CD4-positive, CD25-positive, alpha-beta regulatory T cell (primary cell): ENCODE data around the gene NSMCE1. TPM values are rescaled to one million over a fixed set of nuclear protein-coding genes. Genes with fewer than 3 reads are reported as not detected.
A peak's percentile ranks its signal among the peaks of the same experiment; 100 is the strongest.

Experiments used
- ATAC-seq, 2 donors: fragments of 150-1000 bp; cut with Tn5 transposase; one replicate each; pipeline ENCODE4 v1.10.0; 2021; ENCODE audit warnings: low read depth in 2 of 2, moderate number of reproducible peaks in 2 of 2, moderate library complexity in 1 of 2
- DNase-seq, 3 donors: peaks; one replicate each; pipeline versions ENCODE4 v3.0.0 to v3.0.0-alpha.2; 2012 to 2022; ENCODE audit warnings: mixed read lengths in 1 of 3
- H3K27ac ChIP-seq: one replicate; pipeline ENCODE4 v1.7.0; 2013; ENCODE audit warnings: mild to moderate bottlenecking, low read length; ENCODE audit not compliant: insufficient read depth, poor library complexity, severe bottlenecking
- H3K27me3 ChIP-seq: one replicate; pipeline ENCODE4 v1.7.0; 2013; ENCODE audit warnings: low read length; ENCODE audit not compliant: control insufficient read depth, insufficient read depth
- H3K36me3 ChIP-seq: one replicate; pipeline ENCODE4 v1.7.0; 2013; ENCODE audit warnings: mild to moderate bottlenecking, low read length, moderate library complexity; ENCODE audit not compliant: control insufficient read depth, insufficient read depth
- H3K4me1 ChIP-seq: 2 replicates; pipeline ENCODE4 v1.7.0; 2013; ENCODE audit warnings: mild to moderate bottlenecking, low read length; ENCODE audit not compliant: insufficient read depth, control insufficient read depth, poor library complexity, severe bottlenecking
- H3K4me3 ChIP-seq: one replicate; pipeline ENCODE4 v1.7.0; 2013; ENCODE audit warnings: low read depth, mild to moderate bottlenecking, low read length, moderate library complexity
- H3K9me3 ChIP-seq, 2 experiments: 1 replicate in 1 of 2; 2 replicates in 1 of 2; pipeline ENCODE4 v1.7.0; 2013; ENCODE audit warnings: low read length in 2 of 2, mild to moderate bottlenecking in 1 of 2, moderate library complexity in 1 of 2; ENCODE audit not compliant: control insufficient read depth in 2 of 2
- H3K27ac Mint-ChIP-seq, 3 donors: one replicate each; pipeline ENCODE4 v1.8.0; 2020 to 2022; ENCODE audit warnings: mild to moderate bottlenecking in 3 of 3, mixed read lengths in 3 of 3, moderate library complexity in 2 of 3
- H3K27me3 Mint-ChIP-seq: one replicate; pipeline ENCODE4 v1.8.0; 2022; ENCODE audit warnings: mild to moderate bottlenecking, mixed read lengths
- H3K36me3 Mint-ChIP-seq: one replicate; pipeline ENCODE4 v1.8.0; 2020; ENCODE audit warnings: mixed read lengths
- H3K4me1 Mint-ChIP-seq, 4 donors: one replicate each; pipeline ENCODE4 v1.8.0; 2020 to 2022; ENCODE audit warnings: mixed read lengths in 4 of 4, mild to moderate bottlenecking in 1 of 4
- H3K4me3 Mint-ChIP-seq, 4 donors: one replicate each; pipeline ENCODE4 v1.8.0; 2020 to 2022; ENCODE audit warnings: mild to moderate bottlenecking in 4 of 4, mixed read lengths in 4 of 4, moderate library complexity in 3 of 4
- H3K9me3 Mint-ChIP-seq, 7 donors: one replicate each; pipeline ENCODE4 v1.8.0; 2020 to 2022; ENCODE audit warnings: mixed read lengths in 7 of 7, mild to moderate bottlenecking in 3 of 7, moderate library complexity in 2 of 7
- polyA plus RNA-seq, 4 donors: library from polyadenylated mRNA; unstranded; fragments of 300-500 nt; fragmentation: Illumina TruSeq; gene quantifications; one replicate each; pipeline ENCODE4 v1.2.3, GENCODE V29; 2021
- total RNA-seq: library from RNA; stranded (reverse); gene quantifications from one replicate; pipeline ENCODE4 v1.2.3, GENCODE V29; 2022

The NSMCE1 gene
- total and polyA plus RNA-seq, 5 donors from 2014 or later: 40.0 to 156 (median 131) TPM

DNA sequence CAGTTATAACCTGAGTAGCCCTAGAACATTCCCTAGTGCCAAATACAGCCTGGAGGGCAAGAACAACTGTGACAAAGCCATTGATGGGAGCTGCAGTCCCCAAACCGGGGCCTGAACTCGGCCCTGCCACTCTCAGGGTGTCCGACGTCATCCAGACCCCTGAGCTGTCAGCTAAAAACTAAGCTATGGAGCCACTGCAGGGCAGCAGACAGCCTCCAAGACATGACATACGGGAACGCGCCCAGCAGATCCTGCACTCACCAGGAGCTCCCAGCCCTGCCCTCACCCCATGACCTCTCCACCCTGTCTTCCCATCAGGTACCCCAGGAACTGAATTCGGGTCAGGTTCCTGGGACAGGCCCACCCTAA is 36.9 kb downstream of the NSMCE1 start:
- DNase-seq (no peak), ATAC-seq (no peak)
- H3K27ac Mint-ChIP-seq: peak overlapping the region; percentile 92 to 98 (median 97)
- peaks cover 16 to 86% (median 43%) of the 10 kb centered on the region in 4 donors for H3K4me1 Mint-ChIP-seq
- H3K4me3 Mint-ChIP-seq: peak overlapping the region in 3 of 4 donors; percentile 66 to 87 (median 77)
- Histone ChIP-seq H3K27me3 (no peaks in the 10 kb centered on the region), H3K36me3 (no peaks in the 10 kb centered on the region), H3K9me3 (no peaks in the 10 kb centered on the region), H3K27ac (peak overlapping the region; percentile 93), H3K4me3 (no peak overlapping the region), H3K4me1 (peaks cover 70% of the 10 kb centered on the region)
- H3K9me3 Mint-ChIP-seq: no peaks in the 10 kb centered on the region
- H3K36me3 Mint-ChIP-seq: peaks cover 12% of the 10 kb centered on the region
- H3K27me3 Mint-ChIP-seq: no peaks in the 10 kb centered on the region

DNA sequence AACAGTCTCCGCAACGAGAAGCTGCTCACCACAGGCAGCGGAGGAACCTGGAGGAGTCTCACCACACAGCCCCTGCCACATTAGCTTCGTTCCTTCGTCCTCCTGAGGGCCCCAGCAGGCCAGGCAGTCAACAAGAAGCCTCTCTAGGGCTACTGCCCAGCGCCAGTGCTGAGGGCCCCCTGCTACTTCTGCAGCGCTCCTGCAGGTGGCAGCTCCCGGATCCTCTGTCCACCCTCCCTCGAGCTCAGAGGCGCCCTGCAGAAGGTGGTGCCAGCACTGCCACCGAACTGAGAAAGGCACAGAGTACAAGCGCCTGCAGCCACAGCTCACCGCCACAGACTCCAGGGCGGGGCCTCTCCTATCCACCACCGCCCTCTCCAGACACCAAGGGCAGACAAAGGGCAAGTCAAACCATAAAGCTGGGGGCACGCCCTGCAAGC is 38.0 kb downstream of the NSMCE1 start:
- peaks cover 17% of the 10 kb centered on the region for H3K36me3 Mint-ChIP-seq
- Histone ChIP-seq H3K27ac (peak overlapping the region; percentile 52), H3K27me3 (no peaks in the 10 kb centered on the region), H3K9me3 (no peaks in the 10 kb centered on the region), H3K4me1 (peaks cover 59% of the 10 kb centered on the region), H3K36me3 (no peaks in the 10 kb centered on the region), H3K4me3 (peak overlapping the region; percentile 65)
- peak overlapping the region; percentile 72 to 88 (median 82) for H3K4me3 Mint-ChIP-seq
- peak overlapping the region; percentile 92 to 97 (median 96) for H3K27ac Mint-ChIP-seq
- peak; percentile 79 to 80 for ATAC-seq
- peak; percentile 54 to 95 (median 74) for DNase-seq
- H3K9me3 Mint-ChIP-seq: no peaks in the 10 kb centered on the region
- no peaks in the 10 kb centered on the region for H3K27me3 Mint-ChIP-seq
- H3K4me1 Mint-ChIP-seq: peaks cover 15 to 83% (median 39%) of the 10 kb centered on the region in 4 donors

DNA sequence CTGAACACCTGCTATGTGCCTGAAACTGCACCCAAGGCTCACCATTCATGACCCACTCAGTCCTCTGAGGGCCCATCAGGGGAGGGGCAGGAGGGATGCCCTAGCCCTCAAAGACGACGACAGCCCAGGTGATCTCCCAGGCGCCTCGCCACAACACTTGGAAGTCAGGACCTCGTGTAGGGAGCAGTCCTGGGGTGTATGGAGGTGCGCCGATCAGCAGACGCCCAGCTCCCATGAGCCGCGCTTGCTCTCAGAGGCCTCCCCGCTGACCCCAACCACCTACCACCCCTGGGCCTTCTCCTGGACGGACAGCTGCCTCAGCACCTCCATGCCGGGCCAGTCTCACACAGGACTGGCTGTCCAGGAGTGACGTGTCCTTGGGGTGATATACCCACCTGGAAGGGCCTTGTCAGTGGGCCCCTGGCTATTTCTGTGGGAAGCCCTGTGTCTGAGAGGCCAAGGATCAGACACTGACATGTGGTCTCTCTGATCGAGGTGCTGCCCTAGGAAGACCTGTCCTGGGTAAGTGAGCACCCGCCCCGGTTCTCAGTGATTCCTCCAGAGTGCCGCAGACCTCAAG is 38.6 kb downstream of the NSMCE1 start:
- H3K4me3 Mint-ChIP-seq: peak overlapping the region in 3 of 4 donors; percentile 78 to 88 (median 87)
- no peaks in the 10 kb centered on the region for H3K27me3 Mint-ChIP-seq
- no peaks in the 10 kb centered on the region for H3K27me3 ChIP-seq
- peaks cover 9 to 78% (median 34%) of the 10 kb centered on the region in 4 donors for H3K4me1 Mint-ChIP-seq
- H3K4me1 ChIP-seq: peaks cover 53% of the 10 kb centered on the region
- no peaks in the 10 kb centered on the region for H3K36me3 ChIP-seq
- H3K27ac Mint-ChIP-seq: peak overlapping the region; percentile 92 to 96 (median 92)
- no peaks in the 10 kb centered on the region for H3K9me3 ChIP-seq
- no peak for ATAC-seq
- peaks cover 15% of the 10 kb centered on the region for H3K36me3 Mint-ChIP-seq
- peak overlapping the region; percentile 37 for H3K4me3 ChIP-seq
- peak overlapping the region; percentile 52 for H3K27ac ChIP-seq
- H3K9me3 Mint-ChIP-seq: no peaks in the 10 kb centered on the region
- DNase-seq: no peak

DNA sequence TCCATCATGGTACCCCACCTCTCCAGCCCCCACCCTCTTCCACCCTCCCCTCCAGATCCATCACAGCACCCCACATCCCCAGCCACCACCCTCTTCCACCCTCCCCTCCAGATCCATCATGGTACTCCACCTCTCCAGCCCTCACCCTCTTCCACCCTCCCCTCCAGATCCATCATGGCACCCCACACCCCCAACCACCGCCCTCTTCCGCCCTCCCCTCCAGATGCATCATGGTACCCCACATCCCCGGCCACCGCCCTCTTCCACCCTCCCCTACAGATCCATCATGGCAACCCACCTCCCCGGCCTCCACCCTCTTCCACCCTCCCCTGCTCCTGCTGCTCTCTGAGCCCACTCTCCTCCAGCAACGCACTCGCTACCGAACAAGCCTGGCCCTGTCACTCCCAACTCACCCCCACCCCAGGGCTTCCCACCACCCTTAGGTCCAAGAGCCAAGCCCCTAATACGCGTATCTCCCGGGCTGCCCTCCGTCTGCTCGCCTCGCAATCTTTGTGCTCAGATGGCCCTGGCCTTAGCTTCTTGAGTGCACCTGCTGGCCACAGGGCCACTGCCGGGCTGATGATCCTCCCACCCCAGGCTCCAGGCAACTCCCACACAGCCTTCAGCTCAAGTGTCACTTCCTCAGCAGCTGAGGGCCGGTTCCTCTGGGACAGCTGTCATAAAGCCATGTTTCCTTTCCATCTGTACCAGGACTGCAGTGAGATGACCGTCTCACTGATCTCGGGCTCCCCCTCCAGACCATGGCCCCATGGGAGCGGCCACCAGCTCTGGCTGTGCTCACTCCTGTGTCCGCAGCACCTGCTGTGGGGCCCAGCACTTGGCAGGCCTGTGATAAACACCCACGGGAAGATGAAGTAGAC is 39.7 kb downstream of the NSMCE1 start:
- peak overlapping the region in 1 of 4 donors; percentile 32 for H3K4me3 Mint-ChIP-seq
- H3K4me3 ChIP-seq: no peak overlapping the region
- H3K27me3 Mint-ChIP-seq: no peaks in the 10 kb centered on the region
- H3K36me3 Mint-ChIP-seq: peaks cover 15% of the 10 kb centered on the region
- peaks cover 6 to 70% (median 27%) of the 10 kb centered on the region in 4 donors for H3K4me1 Mint-ChIP-seq
- no peaks in the 10 kb centered on the region for H3K27me3 ChIP-seq
- H3K4me1 ChIP-seq: peaks cover 42% of the 10 kb centered on the region
- H3K27ac ChIP-seq: no peak overlapping the region
- peak overlapping the region in 2 of 3 donors; percentile 67 to 92 for H3K27ac Mint-ChIP-seq
- H3K36me3 ChIP-seq: no peaks in the 10 kb centered on the region
- H3K9me3 ChIP-seq: no peaks in the 10 kb centered on the region
- DNase-seq (no peak), ATAC-seq (no peak)
- peaks cover 0 to 1% (median 0%) of the 10 kb centered on the region in 7 donors for H3K9me3 Mint-ChIP-seq

DNA sequence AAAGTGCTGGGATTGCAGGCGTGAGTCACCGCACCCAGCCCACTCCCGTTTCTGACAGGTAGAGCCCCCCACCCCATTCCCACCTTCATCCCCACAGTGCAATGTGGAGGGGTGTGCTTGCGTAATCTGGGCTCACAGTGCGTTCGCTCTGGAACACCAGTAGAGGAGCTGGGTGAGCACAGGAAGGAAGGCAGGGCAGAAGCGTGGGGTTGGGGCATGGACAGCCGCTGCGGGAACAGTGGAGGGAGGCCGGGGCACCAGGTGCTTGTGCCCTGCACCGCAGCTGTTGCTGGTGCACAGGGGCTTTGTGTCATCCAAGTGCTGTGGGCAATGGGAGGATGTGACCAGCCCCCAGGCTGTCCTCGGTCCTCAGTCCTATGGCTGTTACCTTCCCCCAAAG is 40.5 kb downstream of the NSMCE1 start:
- H3K27me3 Mint-ChIP-seq: no peaks in the 10 kb centered on the region
- no peak overlapping the region for H3K4me3 Mint-ChIP-seq
- no peak overlapping the region for H3K4me3 ChIP-seq
- ATAC-seq (no peak), DNase-seq (no peak)
- H3K27ac ChIP-seq: no peak overlapping the region
- no peaks in the 10 kb centered on the region for H3K9me3 ChIP-seq
- H3K4me1 Mint-ChIP-seq: peaks cover 6 to 62% (median 24%) of the 10 kb centered on the region in 4 donors
- no peaks in the 10 kb centered on the region for H3K36me3 ChIP-seq
- peaks cover 16% of the 10 kb centered on the region for H3K36me3 Mint-ChIP-seq
- H3K27ac Mint-ChIP-seq: no peak overlapping the region
- no peaks in the 10 kb centered on the region for H3K27me3 ChIP-seq
- H3K4me1 ChIP-seq: peaks cover 34% of the 10 kb centered on the region
- H3K9me3 Mint-ChIP-seq: peaks cover 0 to 1% (median 0%) of the 10 kb centered on the region in 7 donors

DNA sequence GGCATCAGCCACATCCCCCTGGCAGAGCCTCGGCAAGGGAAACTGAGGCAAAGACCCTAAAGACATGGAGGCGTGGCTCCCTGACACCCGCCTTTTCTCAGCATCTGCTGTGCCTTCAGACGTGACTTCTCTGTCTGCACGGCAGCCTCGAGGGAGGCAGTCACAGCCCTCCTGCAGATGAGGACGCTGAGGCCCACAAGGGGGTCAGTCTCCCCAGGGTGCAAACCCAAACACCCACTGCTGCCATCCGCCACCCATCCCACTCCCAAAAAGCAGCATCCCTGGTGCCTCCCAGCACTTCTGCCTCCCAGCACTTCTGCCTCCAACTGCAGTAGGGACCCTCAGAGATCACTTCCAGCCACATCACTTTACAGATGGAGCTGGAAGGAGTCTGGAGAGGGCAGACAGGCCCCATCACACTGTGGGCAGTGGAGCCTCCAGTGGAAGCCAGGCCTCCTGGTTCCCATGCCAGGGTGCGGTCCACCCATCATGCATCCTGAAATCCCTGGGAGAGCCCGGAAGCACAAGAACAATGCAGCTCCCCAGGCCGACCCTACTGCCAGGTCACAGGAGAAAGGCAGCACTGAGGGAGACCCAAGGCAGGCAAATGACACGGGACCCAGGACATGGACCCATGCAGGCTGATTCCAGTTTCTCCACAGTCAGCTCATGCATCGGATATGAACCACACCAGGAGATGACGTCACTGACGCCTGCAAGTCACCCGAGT is 41.4 kb downstream of the NSMCE1 start:
- no peak overlapping the region for H3K4me3 ChIP-seq
- peaks cover 24% of the 10 kb centered on the region for H3K4me1 ChIP-seq
- H3K36me3 ChIP-seq: peaks cover 3% of the 10 kb centered on the region
- H3K9me3 Mint-ChIP-seq: peaks cover 0 to 1% (median 0%) of the 10 kb centered on the region in 7 donors
- H3K27me3 ChIP-seq: no peaks in the 10 kb centered on the region
- no peaks in the 10 kb centered on the region for H3K9me3 ChIP-seq
- H3K4me3 Mint-ChIP-seq: peak overlapping the region in 1 of 4 donors; percentile 58
- DNase-seq: no peak
- peak overlapping the region; percentile 26 to 65 (median 40) for H3K27ac Mint-ChIP-seq
- ATAC-seq: no peak
- no peaks in the 10 kb centered on the region for H3K27me3 Mint-ChIP-seq
- peaks cover 16% of the 10 kb centered on the region for H3K36me3 Mint-ChIP-seq
- H3K27ac ChIP-seq: peak overlapping the region; percentile 8
- H3K4me1 Mint-ChIP-seq: peaks cover 6 to 53% (median 17%) of the 10 kb centered on the region in 4 donors

DNA sequence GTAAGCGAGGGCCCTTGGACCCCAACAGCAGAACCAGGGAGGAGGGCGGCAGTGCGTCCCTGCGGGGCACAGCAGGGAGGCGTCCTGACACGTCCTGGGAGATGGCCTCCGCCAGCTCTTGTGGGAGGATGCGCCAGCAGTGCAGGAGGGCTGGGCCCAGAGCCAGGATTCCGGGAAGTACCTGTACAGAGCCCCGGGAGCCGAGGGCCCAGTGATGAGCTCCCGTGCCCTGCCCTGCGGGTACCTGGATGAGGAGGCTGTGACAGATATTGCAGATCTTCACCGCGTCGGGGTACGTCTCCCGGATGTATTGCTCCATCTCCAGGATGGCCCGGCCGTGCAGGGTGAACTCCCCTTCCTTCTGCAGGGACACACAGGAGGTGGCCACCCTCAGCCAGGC is 42.1 kb downstream of the NSMCE1 start:
- Histone ChIP-seq H3K9me3 (no peaks in the 10 kb centered on the region), H3K27ac (no peak overlapping the region), H3K36me3 (peaks cover 6% of the 10 kb centered on the region), H3K27me3 (no peaks in the 10 kb centered on the region), H3K4me3 (no peak overlapping the region), H3K4me1 (peaks cover 18% of the 10 kb centered on the region)
- ATAC-seq (no peak), DNase-seq (no peak)
- Mint-ChIP-seq H3K9me3 (peaks cover 0 to 1% (median 0%) of the 10 kb centered on the region in 7 donors), H3K4me3 (no peak overlapping the region), H3K36me3 (peaks cover 16% of the 10 kb centered on the region), H3K4me1 (peaks cover 6 to 46% (median 13%) of the 10 kb centered on the region in 4 donors), H3K27me3 (no peaks in the 10 kb centered on the region), H3K27ac (peak overlapping the region in 2 of 3 donors; percentile 40 to 83)
